SU-DHL-6 (cell line): ENCODE results near the gene PALLD.

ENCODE experiments used
- CTCF ChIP-seq: fragments of 200-600 bp; sonication (generic); IDR thresholded peaks from one replicate; pipeline ENCODE4 v1.5.1; 2017; ENCODE audit warnings: antibody characterized with exemption, mild to moderate bottlenecking, low read length, moderate library complexity; ENCODE audit not compliant: insufficient read depth, poor library complexity, severe bottlenecking
- EZH2phosphoT487 ChIP-seq: fragments of 200-600 bp; sonication (generic), shearing (Covaris generic); conservative IDR thresholded peaks from 2 replicates; pipeline ENCODE4 v1.6.1; 2018; ENCODE audit warnings: mild to moderate bottlenecking, antibody characterized with exemption, low read length, moderate library complexity, mixed read lengths

DNA sequence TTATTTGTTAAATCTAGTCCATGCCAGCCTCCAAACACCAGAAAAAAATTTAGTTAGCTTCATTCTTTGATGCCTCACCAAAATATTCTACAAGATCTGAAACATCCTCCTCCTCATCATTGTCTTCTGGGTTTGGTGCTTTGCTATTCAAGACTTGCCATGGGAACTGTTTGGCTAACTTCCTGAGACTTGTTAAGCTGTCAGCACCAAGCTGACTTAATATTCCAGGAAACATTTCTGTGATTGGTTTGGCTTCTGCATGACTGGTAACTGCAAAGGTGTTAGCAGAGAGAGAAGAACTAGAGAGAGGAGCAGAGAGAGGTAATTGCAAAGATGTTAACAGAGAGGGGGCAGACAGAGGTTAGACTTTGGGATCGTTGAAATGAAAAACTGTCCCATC, 101.3 kb downstream of the PALLD start:
- TF ChIP-seq CTCF = no peak
- no peak for TF ChIP-seq EZH2phosphoT487
